Astrocyte (in vitro differentiated cells and primary cell): ENCODE data around the gene TNFRSF18.

Experiments used
- EZH2 ChIP-seq: IDR thresholded peaks from 2 replicates; pipeline ENCODE4 v1.6.1; 2012; ENCODE audit warnings: mild to moderate bottlenecking, low read length, inconsistent platforms; ENCODE audit not compliant: insufficient read depth
- TF ChIP-seq, protein P1 (sequence below): IDR thresholded peaks from 2 replicates; pipeline ENCODE4 v1.5.1; 2011; ENCODE audit warnings: low read depth, mild to moderate bottlenecking, inconsistent platforms, low read length, moderate library complexity; ENCODE audit not compliant: insufficient read depth

DNA sequence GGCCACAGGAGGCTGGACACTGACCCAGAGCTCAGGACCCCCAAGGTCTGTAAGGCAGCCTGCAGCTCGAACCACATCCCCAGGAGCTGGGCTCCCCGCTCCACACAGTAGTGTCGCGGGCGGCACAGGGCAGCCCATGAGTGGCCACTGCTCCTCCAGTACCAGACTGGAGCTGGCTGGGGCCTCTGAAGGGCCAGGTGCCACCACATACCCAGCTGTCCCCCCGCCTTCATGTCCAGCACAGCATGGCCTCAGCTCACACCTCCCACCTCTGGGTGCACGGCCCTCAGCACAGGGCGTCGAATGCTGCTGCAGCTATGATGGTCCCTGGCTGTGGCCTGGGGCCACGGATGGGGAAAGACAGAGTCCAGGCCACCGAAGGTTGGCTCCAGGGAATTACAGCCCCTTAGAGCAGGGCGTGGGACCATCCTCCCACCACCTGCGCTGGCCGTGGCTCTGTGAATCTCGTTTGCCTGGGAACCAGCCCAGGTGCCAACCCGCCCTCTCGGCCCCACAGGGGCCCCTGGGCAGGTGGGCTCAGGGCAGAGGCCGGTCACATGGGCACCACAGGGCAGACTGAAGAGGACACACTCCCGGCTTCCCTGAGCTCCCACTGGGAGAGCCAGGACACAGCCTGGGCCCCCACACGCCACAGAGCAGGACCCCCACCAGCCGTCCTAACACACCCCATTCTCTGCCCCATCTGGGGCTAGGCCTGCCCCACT, 9.7 kb upstream of the TNFRSF18 start:
- TF ChIP-seq, protein P1, sequence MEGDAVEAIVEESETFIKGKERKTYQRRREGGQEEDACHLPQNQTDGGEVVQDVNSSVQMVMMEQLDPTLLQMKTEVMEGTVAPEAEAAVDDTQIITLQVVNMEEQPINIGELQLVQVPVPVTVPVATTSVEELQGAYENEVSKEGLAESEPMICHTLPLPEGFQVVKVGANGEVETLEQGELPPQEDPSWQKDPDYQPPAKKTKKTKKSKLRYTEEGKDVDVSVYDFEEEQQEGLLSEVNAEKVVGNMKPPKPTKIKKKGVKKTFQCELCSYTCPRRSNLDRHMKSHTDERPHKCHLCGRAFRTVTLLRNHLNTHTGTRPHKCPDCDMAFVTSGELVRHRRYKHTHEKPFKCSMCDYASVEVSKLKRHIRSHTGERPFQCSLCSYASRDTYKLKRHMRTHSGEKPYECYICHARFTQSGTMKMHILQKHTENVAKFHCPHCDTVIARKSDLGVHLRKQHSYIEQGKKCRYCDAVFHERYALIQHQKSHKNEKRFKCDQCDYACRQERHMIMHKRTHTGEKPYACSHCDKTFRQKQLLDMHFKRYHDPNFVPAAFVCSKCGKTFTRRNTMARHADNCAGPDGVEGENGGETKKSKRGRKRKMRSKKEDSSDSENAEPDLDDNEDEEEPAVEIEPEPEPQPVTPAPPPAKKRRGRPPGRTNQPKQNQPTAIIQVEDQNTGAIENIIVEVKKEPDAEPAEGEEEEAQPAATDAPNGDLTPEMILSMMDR = no peak
- TF ChIP-seq EZH2 = no peak
